ENCODE results near the gene COL26A1.

Gene COL26A1

GRCh38 chr7:101567230-101567629, 204.6 kb downstream of the COL26A1 start:
- DNase-seq (ENCODE audit: low spot score): peak; percentile 27
- no CpG with 5 or more reads among the region's 7 CpGs for WGBS, 2 donors (ENCODE audit: extremely low coverage in 2 of 2, insufficient read length in 2 of 2, insufficient replicate concordance in 1 of 2)

GRCh38 chr7:101572156-101572555, 209.5 kb downstream of the COL26A1 start:
- Histone ChIP-seq H3K23ac (ENCODE audit: low read depth, low read length, poor library complexity) (no peak overlapping the region), H2BK12ac (ENCODE audit: low read length) (no peak overlapping the region), H3K14ac (ENCODE audit: low read length) (no peak overlapping the region), H3K4me2 (ENCODE audit: insufficient read depth, low read length, poor library complexity, severe bottlenecking) (no peak overlapping the region), H3K9ac (ENCODE audit: low read depth, low read length, poor library complexity) (no peak overlapping the region), H2BK5ac (ENCODE audit: low read length) (no peak overlapping the region), H4K8ac (ENCODE audit: low read depth, low read length) (no peak overlapping the region), H3K79me1 (ENCODE audit: low read depth, low read length) (no peaks in the 10 kb centered on the region), H3K4me3 (ENCODE audit: low read length in 2 of 2) (no peak overlapping the region), H4K91ac (ENCODE audit: low read depth, low read length, poor library complexity) (no peak overlapping the region), H2BK120ac (ENCODE audit: low read depth, low read length) (no peak overlapping the region), H3K4ac (ENCODE audit: low read length) (no peak overlapping the region), H2BK15ac (ENCODE audit: low read length) (no peak overlapping the region), H3K9me3 (replicated peaks in 1 of 2; ENCODE audit: control insufficient read depth in 2 of 2, insufficient read depth in 1 of 2, low read depth in 1 of 2, low read length in 2 of 2) (peaks cover 4 to 12% of the 10 kb centered on the region in 2 donors), H3K18ac (ENCODE audit: low read length) (no peak overlapping the region), H3K27ac (replicated peaks; ENCODE audit: low read length) (no peak overlapping the region), H3K4me1 (ENCODE audit: control insufficient read depth in 2 of 2, insufficient read depth in 1 of 2, low read depth in 1 of 2, low read length in 2 of 2) (peaks cover 0 to 1% of the 10 kb centered on the region in 2 donors), H2AK5ac (ENCODE audit: low read depth, low read length) (no peak overlapping the region), H3K27me3 (ENCODE audit: control insufficient read depth in 3 of 3, insufficient read depth in 3 of 3, low read depth in 1 of 3, low read length in 3 of 3) (no peaks in the 10 kb centered on the region), H3K36me3 (replicated peaks in 1 of 2; ENCODE audit: control insufficient read depth in 2 of 2, insufficient read depth in 2 of 2, low read length in 2 of 2) (no peaks in the 10 kb centered on the region), H2AFZ (ENCODE audit: low read length) (no peak overlapping the region)
- no peak for DNase-seq (ENCODE audit: low spot score)
- no CpG with 5 or more reads among the region's 2 CpGs for WGBS, 2 donors (ENCODE audit: extremely low coverage in 2 of 2, insufficient read length in 2 of 2, insufficient replicate concordance in 1 of 2)

More at GRCh38 chr7:101567230-101567629, 204.6 kb downstream of the COL26A1 start:
- H3K4me1 ChIP-seq (ENCODE audit: control insufficient read depth in 2 of 2, insufficient read depth in 1 of 2, low read depth in 1 of 2, low read length in 2 of 2): peaks cover 5% of the 10 kb centered on the region in 2 donors
- no peaks in the 10 kb centered on the region for H3K36me3 ChIP-seq (replicated peaks in 1 of 2; ENCODE audit: control insufficient read depth in 2 of 2, insufficient read depth in 2 of 2, low read length in 2 of 2)
- H2AK5ac ChIP-seq (ENCODE audit: low read depth, low read length): no peak overlapping the region
- no peak overlapping the region for H2BK15ac ChIP-seq (ENCODE audit: low read length)
- peaks cover 2% of the 10 kb centered on the region for H3K79me1 ChIP-seq (ENCODE audit: low read depth, low read length)
- H3K9ac ChIP-seq (ENCODE audit: low read depth, low read length, poor library complexity): no peak overlapping the region
- no peak overlapping the region for H3K14ac ChIP-seq (ENCODE audit: low read length)
- H3K18ac ChIP-seq (ENCODE audit: low read length): no peak overlapping the region
- no peak overlapping the region for H2BK5ac ChIP-seq (ENCODE audit: low read length)
- H2AFZ ChIP-seq (ENCODE audit: low read length): no peak overlapping the region
- no peak overlapping the region for H3K4me2 ChIP-seq (ENCODE audit: insufficient read depth, low read length, poor library complexity, severe bottlenecking)
- H3K27me3 ChIP-seq (ENCODE audit: control insufficient read depth in 3 of 3, insufficient read depth in 3 of 3, low read depth in 1 of 3, low read length in 3 of 3): no peaks in the 10 kb centered on the region
- no peak overlapping the region for H3K4me3 ChIP-seq (ENCODE audit: low read length in 2 of 2)
- no peak overlapping the region for H2BK12ac ChIP-seq (ENCODE audit: low read length)
- H3K9me3 ChIP-seq (replicated peaks in 1 of 2; ENCODE audit: control insufficient read depth in 2 of 2, insufficient read depth in 1 of 2, low read depth in 1 of 2, low read length in 2 of 2): peaks cover 0 to 2% of the 10 kb centered on the region in 2 donors
- H3K4ac ChIP-seq (ENCODE audit: low read length): no peak overlapping the region
- no peak overlapping the region for H4K91ac ChIP-seq (ENCODE audit: low read depth, low read length, poor library complexity)
- H4K8ac ChIP-seq (ENCODE audit: low read depth, low read length): no peak overlapping the region
- no peak overlapping the region for H2BK120ac ChIP-seq (ENCODE audit: low read depth, low read length)
- H3K23ac ChIP-seq (ENCODE audit: low read depth, low read length, poor library complexity): no peak overlapping the region
- no peak overlapping the region for H3K27ac ChIP-seq (replicated peaks; ENCODE audit: low read length)

DNA sequence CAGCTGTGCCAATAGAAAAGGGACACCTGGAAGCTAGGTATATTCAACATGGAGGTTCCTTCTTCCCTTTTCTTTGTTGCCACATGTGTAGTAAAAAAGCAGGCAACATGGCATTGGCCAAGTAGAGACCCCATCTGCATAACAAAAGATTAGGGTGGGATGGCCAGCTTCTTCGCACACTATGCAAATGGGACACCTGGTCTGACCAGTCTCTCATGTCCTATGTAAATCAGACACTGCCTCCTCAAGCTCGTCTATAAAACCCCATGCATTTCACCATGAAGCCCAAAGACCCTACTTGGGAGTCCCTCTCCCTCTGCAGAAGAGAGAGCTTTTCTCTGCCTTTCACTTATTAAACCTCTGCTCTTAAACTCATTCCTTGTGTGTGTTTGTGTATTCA, 212.5 kb downstream of the COL26A1 start:
- no peaks in the 10 kb centered on the region for H3K36me3 ChIP-seq (replicated peaks in 1 of 2; ENCODE audit: control insufficient read depth in 2 of 2, insufficient read depth in 2 of 2, low read length in 2 of 2)
- no peak overlapping the region for H2BK120ac ChIP-seq (ENCODE audit: low read depth, low read length)
- H3K79me1 ChIP-seq (ENCODE audit: low read depth, low read length): no peaks in the 10 kb centered on the region
- no peak overlapping the region for H3K27ac ChIP-seq (replicated peaks; ENCODE audit: low read length)
- H3K18ac ChIP-seq (ENCODE audit: low read length): no peak overlapping the region
- H2BK5ac ChIP-seq (ENCODE audit: low read length): no peak overlapping the region
- no peak for DNase-seq (ENCODE audit: low spot score)
- no peak overlapping the region for H3K4ac ChIP-seq (ENCODE audit: low read length)
- H3K23ac ChIP-seq (ENCODE audit: low read depth, low read length, poor library complexity): no peak overlapping the region
- H2BK12ac ChIP-seq (ENCODE audit: low read length): no peak overlapping the region
- no peak overlapping the region for H3K9ac ChIP-seq (ENCODE audit: low read depth, low read length, poor library complexity)
- no peaks in the 10 kb centered on the region for H3K27me3 ChIP-seq (ENCODE audit: control insufficient read depth in 3 of 3, insufficient read depth in 3 of 3, low read depth in 1 of 3, low read length in 3 of 3)
- no peak overlapping the region for H2BK15ac ChIP-seq (ENCODE audit: low read length)
- H3K9me3 ChIP-seq (replicated peaks in 1 of 2; ENCODE audit: control insufficient read depth in 2 of 2, insufficient read depth in 1 of 2, low read depth in 1 of 2, low read length in 2 of 2): peaks cover 4 to 15% of the 10 kb centered on the region in 2 donors
- peaks cover 0 to 1% of the 10 kb centered on the region in 2 donors for H3K4me1 ChIP-seq (ENCODE audit: control insufficient read depth in 2 of 2, insufficient read depth in 1 of 2, low read depth in 1 of 2, low read length in 2 of 2)
- H3K14ac ChIP-seq (ENCODE audit: low read length): no peak overlapping the region
- no peak overlapping the region for H3K4me3 ChIP-seq (ENCODE audit: low read length in 2 of 2)
- no peak overlapping the region for H4K91ac ChIP-seq (ENCODE audit: low read depth, low read length, poor library complexity)
- H2AFZ ChIP-seq (ENCODE audit: low read length): no peak overlapping the region
- no peak overlapping the region for H2AK5ac ChIP-seq (ENCODE audit: low read depth, low read length)
- H3K4me2 ChIP-seq (ENCODE audit: insufficient read depth, low read length, poor library complexity, severe bottlenecking): no peak overlapping the region
- no CpG with 5 or more reads among the region's 2 CpGs for WGBS, 2 donors (ENCODE audit: extremely low coverage in 2 of 2, insufficient read length in 2 of 2, insufficient replicate concordance in 1 of 2)
- no peak overlapping the region for H4K8ac ChIP-seq (ENCODE audit: low read depth, low read length)

- no peak overlapping the region for H2BK120ac ChIP-seq (ENCODE audit: low read depth, low read length)
- no peak overlapping the region for H2AK5ac ChIP-seq (ENCODE audit: low read depth, low read length)
- no peak overlapping the region for H2BK5ac ChIP-seq (ENCODE audit: low read length)
- H3K4me3 ChIP-seq (ENCODE audit: low read length in 2 of 2): no peak overlapping the region
- H2BK12ac ChIP-seq (ENCODE audit: low read length): no peak overlapping the region
- H3K79me1 ChIP-seq (ENCODE audit: low read depth, low read length): no peaks in the 10 kb centered on the region
- no peak overlapping the region for H4K91ac ChIP-seq (ENCODE audit: low read depth, low read length, poor library complexity)
- no peaks in the 10 kb centered on the region for H3K36me3 ChIP-seq (replicated peaks in 1 of 2; ENCODE audit: control insufficient read depth in 2 of 2, insufficient read depth in 2 of 2, low read length in 2 of 2)
- H4K8ac ChIP-seq (ENCODE audit: low read depth, low read length): no peak overlapping the region
- no peaks in the 10 kb centered on the region for H3K27me3 ChIP-seq (ENCODE audit: control insufficient read depth in 3 of 3, insufficient read depth in 3 of 3, low read depth in 1 of 3, low read length in 3 of 3)
- H3K4me1 ChIP-seq (ENCODE audit: control insufficient read depth in 2 of 2, insufficient read depth in 1 of 2, low read depth in 1 of 2, low read length in 2 of 2): peaks cover 0 to 1% of the 10 kb centered on the region in 2 donors
- H2AFZ ChIP-seq (ENCODE audit: low read length): no peak overlapping the region
- no peak overlapping the region for H3K14ac ChIP-seq (ENCODE audit: low read length)
- H2BK15ac ChIP-seq (ENCODE audit: low read length): no peak overlapping the region
- no peak overlapping the region for H3K9ac ChIP-seq (ENCODE audit: low read depth, low read length, poor library complexity)
- H3K18ac ChIP-seq (ENCODE audit: low read length): no peak overlapping the region
- H3K9me3 ChIP-seq (replicated peaks in 1 of 2; ENCODE audit: control insufficient read depth in 2 of 2, insufficient read depth in 1 of 2, low read depth in 1 of 2, low read length in 2 of 2): peaks cover 4 to 15% of the 10 kb centered on the region in 2 donors
- no peak for DNase-seq (ENCODE audit: low spot score)
- H3K27ac ChIP-seq (replicated peaks; ENCODE audit: low read length): no peak overlapping the region
- no peak overlapping the region for H3K4ac ChIP-seq (ENCODE audit: low read length)
- no peak overlapping the region for H3K23ac ChIP-seq (ENCODE audit: low read depth, low read length, poor library complexity)
- no peak overlapping the region for H3K4me2 ChIP-seq (ENCODE audit: insufficient read depth, low read length, poor library complexity, severe bottlenecking)
These were observed 213.0 kb downstream of the COL26A1 start for GRCh38 chr7:101575721-101576120.

Data from neuronal stem cell (in vitro differentiated cells).